Lung (tissue), 13 donors: Measurements from ENCODE around the gene FKBP9. TPM values are rescaled to one million over a fixed set of nuclear protein-coding genes. Genes with fewer than 3 reads are reported as not detected.

Experiments used
- ATAC-seq: fragments of 200-7000 bp; cut with Tn5 transposase; one replicate; pipeline ENCODE4 v1.9.1; 2020; ENCODE audit warnings: moderate number of reproducible peaks; ENCODE audit not compliant: insufficient read depth, low FRiP score
- DNase-seq, 3 donors: peaks; one replicate each; pipeline ENCODE4 v3.0.0-alpha.2; 2013 to 2017
- H3K27ac ChIP-seq, 2 donors: one replicate each; pipeline ENCODE4 v1.5.1; 2013; ENCODE audit warnings: mild to moderate bottlenecking in 2 of 2, moderate library complexity in 2 of 2, control low read depth in 1 of 2, inconsistent platforms in 1 of 2, low read depth in 1 of 2, low read length in 1 of 2
- H3K27me3 ChIP-seq, 3 donors: one replicate each; pipeline ENCODE4 v1.5.1; 2013; ENCODE audit warnings: low read length in 2 of 3; ENCODE audit not compliant: control insufficient read depth in 3 of 3, insufficient read depth in 3 of 3
- H3K36me3 ChIP-seq, 4 donors: one replicate each; pipeline ENCODE4 v1.5.1; 2013; ENCODE audit warnings: low read length in 4 of 4, mild to moderate bottlenecking in 1 of 4, moderate library complexity in 1 of 4; ENCODE audit not compliant: control insufficient read depth in 4 of 4, insufficient read depth in 4 of 4
- H3K4me1 ChIP-seq, 5 donors: one replicate each; pipeline ENCODE4 v1.5.1; 2013; ENCODE audit warnings: low read length in 5 of 5, mild to moderate bottlenecking in 2 of 5, moderate library complexity in 1 of 5; ENCODE audit not compliant: control insufficient read depth in 5 of 5, insufficient read depth in 5 of 5
- H3K4me3 ChIP-seq: one replicate; pipeline ENCODE4 v1.5.1; 2013; ENCODE audit warnings: mild to moderate bottlenecking, control low read depth, moderate library complexity
- H3K9ac ChIP-seq, 2 donors: one replicate each; pipeline ENCODE4 v1.5.1; 2013; ENCODE audit warnings: low read length in 2 of 2, control low read depth in 1 of 2; ENCODE audit not compliant: insufficient read depth in 1 of 2
- H3K9me3 ChIP-seq, 4 donors: one replicate each; pipeline ENCODE4 v1.5.1; 2013; ENCODE audit warnings: low read length in 3 of 4, mild to moderate bottlenecking in 1 of 4, moderate library complexity in 1 of 4; ENCODE audit not compliant: control insufficient read depth in 4 of 4, insufficient read depth in 3 of 4
- WGBS, 2 donors: extraction: QIAGEN DNeasy Blood & Tissue Kit; methylation state at CpG; one replicate each; pipeline ENCODE4 v1.1.7; 2013; 5-methylcytosine and 5-hydroxymethylcytosine counted together
- polyA plus RNA-seq, 2 donors: library from polyadenylated mRNA; stranded (reverse); fragments of 200-250 nt; gene quantifications; one replicate each; pipeline ENCODE4 v1.2.1, GENCODE V29; 2013
- small RNA-seq: library from RNA; depleted of rRNA; stranded (forward); fragments of <200 nt; gene quantifications from one replicate; pipeline ENCODE3, GENCODE V24; 2014; ENCODE audit warnings: low replicate concordance
- total RNA-seq, 2 donors: library from RNA; depleted of rRNA in 1 of 2; stranded (reverse); fragments of >200 nt in 1 of 2; gene quantifications; one replicate each; pipeline ENCODE4 v1.2.1, GENCODE V29; 2014 to 2021
- TF ChIP-seq, protein P1 (sequence below): IDR thresholded peaks from 2 replicates; pipeline ENCODE4 v1.5.1; 2012; ENCODE audit warnings: mild to moderate bottlenecking; ENCODE audit errors: control extremely low read depth, extremely low read depth
- donor health status: control.
- donor health status: control.
- donor health status: Bipolar disorder and iron deficiency.
- donor health status: healthy.
- donor health status: DM: yes; HTN: yes; CAD: no.

FKBP9 gene
- total and polyA plus RNA-seq, 4 donors, result 24.2 to 118 (median 74.1) TPM

DNA sequence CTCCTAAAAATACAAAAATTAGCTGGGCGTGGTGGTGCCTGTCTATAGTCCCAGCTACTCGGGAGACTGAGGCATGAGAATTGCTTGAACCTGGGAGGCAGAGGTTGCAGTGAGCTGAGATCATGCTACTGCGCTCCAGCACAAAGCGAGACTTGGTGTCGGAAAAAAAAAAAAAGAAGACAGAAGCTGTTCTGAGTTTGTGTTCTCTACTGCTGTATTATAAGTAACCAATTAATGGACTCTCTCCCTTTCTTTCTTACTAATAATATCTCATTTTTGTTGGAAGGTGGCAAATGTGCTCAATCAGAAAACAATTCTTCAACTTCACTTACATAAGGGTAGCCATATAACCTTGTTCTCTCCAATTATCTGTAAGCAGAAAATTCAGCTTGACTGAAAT lies 97.9 kb downstream of the FKBP9 start:
- Histone ChIP-seq H3K27me3 (no peaks in the 10 kb centered on the region), H3K4me3 (no peak overlapping the region), H3K9me3 (no peaks in the 10 kb centered on the region), H3K27ac (no peak overlapping the region), H3K36me3 (no peaks in the 10 kb centered on the region), H3K4me1 (peaks cover 0 to 18% (median 0%) of the 10 kb centered on the region in 5 donors), H3K9ac (no peak overlapping the region)
- ATAC-seq (no peak), DNase-seq (no peak)
- TF ChIP-seq, protein P1, sequence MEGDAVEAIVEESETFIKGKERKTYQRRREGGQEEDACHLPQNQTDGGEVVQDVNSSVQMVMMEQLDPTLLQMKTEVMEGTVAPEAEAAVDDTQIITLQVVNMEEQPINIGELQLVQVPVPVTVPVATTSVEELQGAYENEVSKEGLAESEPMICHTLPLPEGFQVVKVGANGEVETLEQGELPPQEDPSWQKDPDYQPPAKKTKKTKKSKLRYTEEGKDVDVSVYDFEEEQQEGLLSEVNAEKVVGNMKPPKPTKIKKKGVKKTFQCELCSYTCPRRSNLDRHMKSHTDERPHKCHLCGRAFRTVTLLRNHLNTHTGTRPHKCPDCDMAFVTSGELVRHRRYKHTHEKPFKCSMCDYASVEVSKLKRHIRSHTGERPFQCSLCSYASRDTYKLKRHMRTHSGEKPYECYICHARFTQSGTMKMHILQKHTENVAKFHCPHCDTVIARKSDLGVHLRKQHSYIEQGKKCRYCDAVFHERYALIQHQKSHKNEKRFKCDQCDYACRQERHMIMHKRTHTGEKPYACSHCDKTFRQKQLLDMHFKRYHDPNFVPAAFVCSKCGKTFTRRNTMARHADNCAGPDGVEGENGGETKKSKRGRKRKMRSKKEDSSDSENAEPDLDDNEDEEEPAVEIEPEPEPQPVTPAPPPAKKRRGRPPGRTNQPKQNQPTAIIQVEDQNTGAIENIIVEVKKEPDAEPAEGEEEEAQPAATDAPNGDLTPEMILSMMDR, result no peak
- 97 to 98% methylated on average over 5 of the region's 5 CpGs for WGBS, 2 donors

Small RNAs within 50 kb of the gene (small RNA-seq; reads per million reads assigned to genes)
- gene AC083863.1 (not detected), gene RN7SL505P (not detected), gene RNU6-388P (not detected), gene RPS29P14 (not detected)

Other genes starting within 250 kb of the FKBP9 start
- 10 to 100 TPM; 24.5 to 80.5 TPM for gene KBTBD2, start 65.7 kb upstream of the FKBP9 start, total RNA-seq
- 10 to 100 TPM; 15.0 to 26.7 TPM for gene KBTBD2, start 65.7 kb upstream of the FKBP9 start, polyA plus RNA-seq
- 10 to 100 TPM; 24.3 to 48.1 TPM for gene NT5C3A, start 105.3 kb downstream of the FKBP9 start, total RNA-seq
- gene NT5C3A, start 105.3 kb downstream of the FKBP9 start, polyA plus RNA-seq, result 10 to 100 TPM; 19.0 to 23.1 TPM
- gene RP9, start 152.0 kb downstream of the FKBP9 start, total RNA-seq, result 10 to 100 TPM; 10.2 to 12.2 TPM
- gene RP9, start 152.0 kb downstream of the FKBP9 start, polyA plus RNA-seq, result 10 to 100 TPM in 1 of 2 donors, 1 to 10 TPM in 1; 7.8 to 13.4 TPM
- gene BBS9, start 172.1 kb downstream of the FKBP9 start, total RNA-seq, result 10 to 100 TPM; 25.4 to 65.0 TPM
- 1 to 10 TPM; 3.5 to 5.0 TPM for gene BBS9, start 172.1 kb downstream of the FKBP9 start, polyA plus RNA-seq